HepG2 (cell line): ENCODE data around the gene AK6. TPM values are rescaled to one million over a fixed set of nuclear protein-coding genes. Genes with fewer than 3 reads are reported as not detected.

Experiments
- ATAC-seq: fragments of 200-7000 bp; cut with Tn5 transposase; 3 replicates; pipeline ENCODE4 v1.9.1; 2020; ENCODE audit warnings: mild to moderate bottlenecking, moderate library complexity
- BruUV-seq: library from RNA; stranded (reverse); fragments of 400-500 nt; replicated peaks from 2 replicates; lab custom pipeline; 2021; lab: Mats Ljungman, UMichigan
- CTCF ChIA-PET: fragments of 300-600 bp; formaldehyde crosslinking; extraction: SDS; loops from one replicate; lab custom pipeline; 2021; ENCODE audit warnings: low total read pairs, inconsistent platforms, low intra/inter-chr PET ratio; lab: Yijun Ruan, JAX
- POLR2A ChIA-PET: fragments of 350-600 bp; sonication (Branson Sonifier 250); formaldehyde crosslinking; loops from one replicate; lab custom pipeline; 2020; ENCODE audit warnings: antibody characterized with exemption, inconsistent platforms; lab: Yijun Ruan, JAX
- DNase-seq: peaks from one replicate; pipeline ENCODE4 v3.0.0-alpha.2; 2015; ENCODE audit warnings: low spot score
- FAIRE-seq: peaks from 3 replicates; lab custom pipeline; 2011; peaks lifted over from hg19 to GRCh38; lab: Jason Lieb, UNC
- H2AFZ ChIP-seq: one replicate; pipeline ENCODE4 v1.6.1; 2011; ENCODE audit warnings: low read length, inconsistent platforms
- H3K27ac ChIP-seq: fragments of 300-600 bp; 3 replicates; pipeline ENCODE4 v1.8.0; 2011; ENCODE audit warnings: mixed run types, mild to moderate bottlenecking, mixed read lengths, low read length, inconsistent platforms; ENCODE audit not compliant: insufficient read depth; ENCODE audit errors: extremely low read length
- H3K27me3 ChIP-seq, 2 experiments: fragments of 200-600 bp in 1 of 2; 2 replicates in 1 of 2; 3 replicates in 1 of 2; pipeline versions ENCODE4 v1.6.0 to v1.8.0; 2011; ENCODE audit warnings: low read length in 2 of 2, mild to moderate bottlenecking in 2 of 2, moderate library complexity in 2 of 2, inconsistent platforms in 1 of 2; ENCODE audit not compliant: insufficient read depth in 2 of 2, control insufficient read depth in 1 of 2
- H3K36me3 ChIP-seq, 2 experiments: fragments of 200-600 bp in 1 of 2; replicated peaks in 1 of 2; 2 replicates in 1 of 2; 3 replicates in 1 of 2; pipeline versions ENCODE4 v1.5.1 to v1.8.0; 2011; ENCODE audit warnings: low read length in 2 of 2, inconsistent platforms in 1 of 2; ENCODE audit not compliant: insufficient read depth in 2 of 2, control insufficient read depth in 1 of 2
- H3K4me1 ChIP-seq: 2 replicates; pipeline ENCODE4 v1.5.1; 2012; ENCODE audit warnings: low read length, inconsistent platforms; ENCODE audit not compliant: insufficient read depth
- H3K4me2 ChIP-seq: 2 replicates; pipeline ENCODE4 v1.6.0; 2011; ENCODE audit warnings: low read depth, low read length, inconsistent platforms
- H3K4me3 ChIP-seq, 3 experiments: fragments of 200-600 bp in 1 of 3; sonication (generic), shearing (Covaris generic) in 1 of 3; replicated peaks in 1 of 3; 2 replicates each; pipeline ENCODE4 v1.5.1; 2011 to 2016; ENCODE audit warnings: low read length in 3 of 3, inconsistent platforms in 2 of 3, low read depth in 2 of 3, mild to moderate bottlenecking in 2 of 3, control low read depth in 1 of 3, mixed read lengths in 1 of 3; ENCODE audit not compliant: insufficient read depth in 1 of 3
- H3K79me2 ChIP-seq: one replicate; pipeline ENCODE4 v1.6.1; 2011; ENCODE audit warnings: low read length, inconsistent platforms; ENCODE audit not compliant: insufficient read depth
- H3K9ac ChIP-seq: 2 replicates; pipeline ENCODE4 v1.6.0; 2011; ENCODE audit warnings: mild to moderate bottlenecking, low read depth, low read length, inconsistent platforms; ENCODE audit not compliant: insufficient read depth
- H3K9me3 ChIP-seq: 2 replicates; pipeline ENCODE4 v1.5.1; 2012; ENCODE audit warnings: mild to moderate bottlenecking, low read length
- H4K20me1 ChIP-seq: 2 replicates; pipeline ENCODE4 v1.6.0; 2011; ENCODE audit warnings: inconsistent platforms, mild to moderate bottlenecking, low read length, moderate library complexity; ENCODE audit not compliant: insufficient read depth
- ARID2 ChIP-seq: sonication (generic); formaldehyde crosslinking; IDR thresholded peaks from 2 replicates; pipeline ENCODE4 v1.8.1; 2022; ENCODE audit warnings: mild to moderate bottlenecking, missing genetic modification reagents, borderline replicate concordance
- IKZF4 ChIP-seq: sonication (generic); formaldehyde crosslinking; IDR thresholded peaks from 2 replicates; pipeline ENCODE4 v1.5.1; 2020; ENCODE audit warnings: borderline replicate concordance, mild to moderate bottlenecking, low read depth, missing genetic modification reagents; ENCODE audit errors: not compliant biosample characterization
- MBD4 ChIP-seq: IDR thresholded peaks from 2 replicates; pipeline ENCODE4 v1.6.1; 2012; ENCODE audit warnings: low read length, inconsistent platforms, borderline replicate concordance
- NFATC3 ChIP-seq: sonication (generic); formaldehyde crosslinking; IDR thresholded peaks from 2 replicates; pipeline ENCODE4 v1.5.1; 2020; ENCODE audit warnings: mild to moderate bottlenecking, missing genetic modification reagents
- YEATS4 ChIP-seq: sonication (generic); formaldehyde crosslinking; IDR thresholded peaks from 2 replicates; pipeline ENCODE4 v1.4.0; 2020; ENCODE audit warnings: missing genetic modification reagents, borderline replicate concordance
- ZFP62 ChIP-seq: sonication (generic); formaldehyde crosslinking; IDR thresholded peaks from 2 replicates; pipeline ENCODE4 v1.4.0; 2020; ENCODE audit warnings: missing genetic modification reagents
- ZNF446 ChIP-seq: sonication (generic); formaldehyde crosslinking; IDR thresholded peaks from 2 replicates; pipeline ENCODE4 v1.5.0; 2020; ENCODE audit warnings: mild to moderate bottlenecking, missing genetic modification reagents
- ZNF614 ChIP-seq: IDR thresholded peaks from 2 replicates; pipeline ENCODE4 v1.6.1; 2018; ENCODE audit warnings: missing biosample characterization, missing genetic modification reagents, inconsistent platforms, borderline replicate concordance
- ZNF777 ChIP-seq: sonication (generic); formaldehyde crosslinking; IDR thresholded peaks from 2 replicates; pipeline ENCODE4 v1.4.0; 2020; ENCODE audit warnings: missing genetic modification reagents
- ZNF781 ChIP-seq: sonication (generic); formaldehyde crosslinking; IDR thresholded peaks from 2 replicates; pipeline ENCODE4 v1.5.1; 2020; ENCODE audit warnings: borderline replicate concordance, mild to moderate bottlenecking, missing genetic modification reagents; ENCODE audit errors: not compliant biosample characterization
- ZNF850 ChIP-seq: sonication (generic); formaldehyde crosslinking; conservative IDR thresholded peaks from 2 replicates; pipeline ENCODE4 v1.9.0; 2021; ENCODE audit warnings: mild to moderate bottlenecking, missing genetic modification reagents
- WGBS: methylation state at CpG from one replicate; pipeline ENCODE4 v1.1.6; 2017; ENCODE audit warnings: low lambda C conversion rate; 5-methylcytosine and 5-hydroxymethylcytosine counted together
- in situ Hi-C: cut with HindIII; loops from 2 replicates; pipeline ENCODE4 v1.10.0; 2017; ENCODE audit warnings: low pct_unique_long_range_greater_than_20kb; ENCODE audit not compliant: extremely low pct_ligation_motif_present
- intact Hi-C: fragments of 100-400 bp; cut with micrococcal nuclease; formaldehyde crosslinking; loops from one replicate; pipeline ENCODE4 v1.10.0; 2022; ENCODE audit not compliant: unreplicated experiment
- polyA plus RNA-seq, 8 experiments: library from polyadenylated mRNA; depleted of rRNA in 3 of 8; stranded (reverse) in 7 of 8; unstranded in 1 of 8; fragments of >200 nt; fragmentation: Illumina TruSeq in 4 of 8; extraction: Trizol in 4 of 8; gene quantifications; 2 replicates each; pipeline versions ENCODE4 v1.2.1 to v1.2.3, GENCODE V29; 2011 to 2016; ENCODE audit warnings: low read depth in 4 of 8, missing spikeins in 1 of 8, mixed read lengths in 1 of 8; ENCODE audit not compliant: insufficient read depth in 1 of 8
- total RNA-seq, 5 experiments: library from RNA; depleted of rRNA; stranded (reverse); fragments of >200 nt; fragmentation: Illumina TruSeq; extraction: Trizol; gene quantifications; 2 replicates each; pipeline ENCODE4 v1.2.3, GENCODE V29; 2016; ENCODE audit warnings: low read depth in 1 of 5
- TF ChIP-seq, protein P1 (sequence below): sonication (generic); formaldehyde crosslinking; IDR thresholded peaks from 2 replicates; pipeline ENCODE4 v1.4.0; 2020; ENCODE audit warnings: missing genetic modification reagents
- TF ChIP-seq, protein P2 (sequence below): sonication (generic); formaldehyde crosslinking; IDR thresholded peaks from 2 replicates; pipeline ENCODE4 v1.4.0; 2020; ENCODE audit warnings: missing genetic modification reagents, borderline replicate concordance
- TF ChIP-seq, protein P3 (sequence below): sonication (generic); formaldehyde crosslinking; conservative IDR thresholded peaks from 2 replicates; pipeline ENCODE4 v1.4.0; 2020; ENCODE audit warnings: missing genetic modification reagents

AK6 gene
- total and polyA plus RNA-seq, 2 of the 13 experiments (the other 11 are each of a cell fraction or from before 2014, with no cell fraction given), result 31.1 to 77.2 TPM

DNA sequence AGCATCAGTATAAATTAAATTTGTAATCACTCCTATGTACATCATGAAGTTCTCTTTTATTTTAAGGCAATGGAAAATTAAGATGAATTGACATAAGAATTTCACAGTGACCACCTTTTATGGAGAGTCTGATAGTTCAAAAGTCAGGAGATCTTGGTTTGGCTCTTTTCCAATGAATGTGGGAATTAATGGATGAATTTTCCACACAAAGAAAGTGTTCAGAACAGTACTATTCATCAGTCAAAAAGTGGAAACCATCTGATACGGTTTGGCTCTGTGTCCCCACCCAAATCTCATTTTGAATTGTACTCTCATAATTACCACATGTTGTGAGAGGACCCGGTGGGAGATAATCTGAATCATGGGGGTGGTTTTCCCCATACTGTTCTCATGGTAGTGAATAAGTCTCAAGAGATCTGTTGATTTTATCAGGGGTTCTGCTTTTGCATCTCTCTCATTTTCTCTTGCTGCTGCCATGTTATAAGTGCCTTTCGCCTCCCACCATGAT is 61.2 kb downstream of the AK6 start:
- intact Hi-C loops, result no loop called here

DNA sequence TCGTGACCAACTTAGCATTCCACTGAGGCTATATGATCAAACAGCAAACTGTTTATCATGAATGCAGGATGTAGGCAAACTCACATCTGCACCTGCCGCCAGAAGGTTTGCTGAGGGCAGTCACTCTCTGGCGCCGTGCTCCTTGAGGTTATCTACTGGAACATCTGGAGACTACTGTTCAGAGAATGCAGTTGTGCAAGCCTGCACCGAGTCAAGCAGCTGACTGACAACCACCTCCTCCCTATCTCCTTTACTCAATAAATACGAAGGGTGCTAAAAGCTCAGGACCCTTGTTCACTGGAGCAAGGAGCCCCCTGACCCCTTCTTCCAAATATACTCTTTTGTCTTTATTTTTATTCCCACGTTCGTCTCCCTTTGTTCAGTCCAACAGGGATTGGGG is 63.8 kb downstream of the AK6 start:
- in situ Hi-C loops, result no loop called here
- H3K4me2 ChIP-seq, result no peak overlapping the region
- FAIRE-seq, result no peak
- H3K9me3 ChIP-seq, result no peaks in the 10 kb centered on the region
- no peak overlapping the region for H2AFZ ChIP-seq
- CTCF ChIA-PET, result no interaction called here
- no peak overlapping the region for H3K4me3 ChIP-seq
- H3K4me1 ChIP-seq, result no peaks in the 10 kb centered on the region
- no peak for ATAC-seq
- H3K27me3 ChIP-seq, result no peaks in the 10 kb centered on the region
- POLR2A ChIA-PET, result no interaction called here
- H3K79me2 ChIP-seq, result no peaks in the 10 kb centered on the region
- H4K20me1 ChIP-seq, result no peaks in the 10 kb centered on the region
- BruUV-seq, result no TSS peak
- peaks cover 0 to 7% of the 10 kb centered on the region in 2 experiments; a peak in 1 of 5 replicates for H3K36me3 ChIP-seq
- WGBS, result 97% methylated on average over 5 of the region's 8 CpGs
- intact Hi-C loops, result no loop called here
- no peak overlapping the region for H3K27ac ChIP-seq
- no peak overlapping the region for H3K9ac ChIP-seq
- no peak for DNase-seq
- TF ChIP-seq, protein P1, sequence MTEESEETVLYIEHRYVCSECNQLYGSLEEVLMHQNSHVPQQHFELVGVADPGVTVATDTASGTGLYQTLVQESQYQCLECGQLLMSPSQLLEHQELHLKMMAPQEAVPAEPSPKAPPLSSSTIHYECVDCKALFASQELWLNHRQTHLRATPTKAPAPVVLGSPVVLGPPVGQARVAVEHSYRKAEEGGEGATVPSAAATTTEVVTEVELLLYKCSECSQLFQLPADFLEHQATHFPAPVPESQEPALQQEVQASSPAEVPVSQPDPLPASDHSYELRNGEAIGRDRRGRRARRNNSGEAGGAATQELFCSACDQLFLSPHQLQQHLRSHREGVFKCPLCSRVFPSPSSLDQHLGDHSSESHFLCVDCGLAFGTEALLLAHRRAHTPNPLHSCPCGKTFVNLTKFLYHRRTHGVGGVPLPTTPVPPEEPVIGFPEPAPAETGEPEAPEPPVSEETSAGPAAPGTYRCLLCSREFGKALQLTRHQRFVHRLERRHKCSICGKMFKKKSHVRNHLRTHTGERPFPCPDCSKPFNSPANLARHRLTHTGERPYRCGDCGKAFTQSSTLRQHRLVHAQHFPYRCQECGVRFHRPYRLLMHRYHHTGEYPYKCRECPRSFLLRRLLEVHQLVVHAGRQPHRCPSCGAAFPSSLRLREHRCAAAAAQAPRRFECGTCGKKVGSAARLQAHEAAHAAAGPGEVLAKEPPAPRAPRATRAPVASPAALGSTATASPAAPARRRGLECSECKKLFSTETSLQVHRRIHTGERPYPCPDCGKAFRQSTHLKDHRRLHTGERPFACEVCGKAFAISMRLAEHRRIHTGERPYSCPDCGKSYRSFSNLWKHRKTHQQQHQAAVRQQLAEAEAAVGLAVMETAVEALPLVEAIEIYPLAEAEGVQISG, result no peak
- TF ChIP-seq, protein P2, sequence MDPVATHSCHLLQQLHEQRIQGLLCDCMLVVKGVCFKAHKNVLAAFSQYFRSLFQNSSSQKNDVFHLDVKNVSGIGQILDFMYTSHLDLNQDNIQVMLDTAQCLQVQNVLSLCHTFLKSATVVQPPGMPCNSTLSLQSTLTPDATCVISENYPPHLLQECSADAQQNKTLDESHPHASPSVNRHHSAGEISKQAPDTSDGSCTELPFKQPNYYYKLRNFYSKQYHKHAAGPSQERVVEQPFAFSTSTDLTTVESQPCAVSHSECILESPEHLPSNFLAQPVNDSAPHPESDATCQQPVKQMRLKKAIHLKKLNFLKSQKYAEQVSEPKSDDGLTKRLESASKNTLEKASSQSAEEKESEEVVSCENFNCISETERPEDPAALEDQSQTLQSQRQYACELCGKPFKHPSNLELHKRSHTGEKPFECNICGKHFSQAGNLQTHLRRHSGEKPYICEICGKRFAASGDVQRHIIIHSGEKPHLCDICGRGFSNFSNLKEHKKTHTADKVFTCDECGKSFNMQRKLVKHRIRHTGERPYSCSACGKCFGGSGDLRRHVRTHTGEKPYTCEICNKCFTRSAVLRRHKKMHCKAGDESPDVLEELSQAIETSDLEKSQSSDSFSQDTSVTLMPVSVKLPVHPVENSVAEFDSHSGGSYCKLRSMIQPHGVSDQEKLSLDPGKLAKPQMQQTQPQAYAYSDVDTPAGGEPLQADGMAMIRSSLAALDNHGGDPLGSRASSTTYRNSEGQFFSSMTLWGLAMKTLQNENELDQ (CRISPR knock-in tag), result no peak
- TF ChIP-seq, protein P3, sequence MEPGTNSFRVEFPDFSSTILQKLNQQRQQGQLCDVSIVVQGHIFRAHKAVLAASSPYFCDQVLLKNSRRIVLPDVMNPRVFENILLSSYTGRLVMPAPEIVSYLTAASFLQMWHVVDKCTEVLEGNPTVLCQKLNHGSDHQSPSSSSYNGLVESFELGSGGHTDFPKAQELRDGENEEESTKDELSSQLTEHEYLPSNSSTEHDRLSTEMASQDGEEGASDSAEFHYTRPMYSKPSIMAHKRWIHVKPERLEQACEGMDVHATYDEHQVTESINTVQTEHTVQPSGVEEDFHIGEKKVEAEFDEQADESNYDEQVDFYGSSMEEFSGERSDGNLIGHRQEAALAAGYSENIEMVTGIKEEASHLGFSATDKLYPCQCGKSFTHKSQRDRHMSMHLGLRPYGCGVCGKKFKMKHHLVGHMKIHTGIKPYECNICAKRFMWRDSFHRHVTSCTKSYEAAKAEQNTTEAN (CRISPR knock-in tag), result no peak
- TF ChIP-seq ZNF781 (no peak), ZFP62 (CRISPR knock-in tag) (no peak), MBD4 (no peak), ZNF446 (CRISPR knock-in tag) (no peak), YEATS4 (CRISPR knock-in tag) (no peak), ZNF850 (CRISPR knock-in tag) (no peak), IKZF4 (CRISPR knock-in tag) (no peak)

More for the DNA sequence above, 61.2 kb downstream of the AK6 start:
- no peak for TF ChIP-seq ZNF777 (CRISPR knock-in tag)
- TF ChIP-seq NFATC3, result no peak
- no peak for TF ChIP-seq ZNF614 (CRISPR knock-in tag)
- no peak for TF ChIP-seq ARID2 (CRISPR knock-in tag)
- FAIRE-seq (no peak), ATAC-seq (no peak), DNase-seq (no peak)
- Histone ChIP-seq H3K36me3 (peaks cover 1 to 7% of the 10 kb centered on the region in 2 experiments; a peak in 3 of 5 replicates), H3K4me2 (no peak overlapping the region), H3K27me3 (no peaks in the 10 kb centered on the region), H4K20me1 (no peaks in the 10 kb centered on the region), H3K9me3 (no peaks in the 10 kb centered on the region), H3K79me2 (no peaks in the 10 kb centered on the region), H3K4me1 (no peaks in the 10 kb centered on the region), H3K4me3 (no peak overlapping the region), H3K27ac (no peak overlapping the region), H2AFZ (no peak overlapping the region), H3K9ac (no peak overlapping the region)
- WGBS, result 77% methylated on average over 3 of the region's 3 CpGs
- in situ Hi-C loops, result no loop called here
- ChIA-PET CTCF (no interaction called here), POLR2A (no interaction called here)
- no TSS peak for BruUV-seq
